Mesendoderm (in vitro differentiated cells): ENCODE data around the gene ZNF219.

Experiments used
- DNase-seq: peaks from one replicate; pipeline ENCODE4 v3.0.0; 2013
- H2AK5ac ChIP-seq: 2 replicates; pipeline ENCODE4 v1.6.1; 2013; ENCODE audit warnings: low read length, inconsistent platforms
- H2BK120ac ChIP-seq: 2 replicates; pipeline ENCODE4 v1.6.1; 2013; ENCODE audit warnings: low read depth, mild to moderate bottlenecking, low read length, moderate library complexity, mixed read lengths
- H2BK15ac ChIP-seq: replicated peaks from 2 replicates; pipeline ENCODE4 v1.6.1; 2013; ENCODE audit warnings: low read depth, mild to moderate bottlenecking, moderate library complexity
- H2BK5ac ChIP-seq: 2 replicates; pipeline ENCODE4 v1.6.1; 2013; ENCODE audit warnings: low read length, inconsistent platforms
- H3K18ac ChIP-seq: 2 replicates; pipeline ENCODE4 v1.6.1; 2013; ENCODE audit warnings: mild to moderate bottlenecking, low read length, mixed read lengths
- H3K23ac ChIP-seq: one replicate; pipeline ENCODE4 v1.6.1; 2013; ENCODE audit warnings: low read length
- H3K27ac ChIP-seq: 2 replicates; pipeline ENCODE4 v1.5.1; 2013; ENCODE audit warnings: low read depth, mild to moderate bottlenecking, inconsistent platforms, low read length, moderate library complexity
- H3K27me3 ChIP-seq: 2 replicates; pipeline ENCODE4 v1.6.1; 2013; ENCODE audit warnings: low read length, control low read depth, mild to moderate bottlenecking, inconsistent platforms; ENCODE audit not compliant: insufficient read depth, poor library complexity
- H3K36me3 ChIP-seq: 2 replicates; pipeline ENCODE4 v1.6.1; 2013; ENCODE audit warnings: low read length, inconsistent platforms; ENCODE audit not compliant: control insufficient read depth, insufficient read depth
- H3K4ac ChIP-seq: one replicate; pipeline ENCODE4 v1.6.1; 2013; ENCODE audit warnings: low read depth, mild to moderate bottlenecking, low read length, moderate library complexity
- H3K4me1 ChIP-seq: 2 replicates; pipeline ENCODE4 v1.6.1; 2013; ENCODE audit warnings: low read depth, low read length, inconsistent platforms; ENCODE audit not compliant: control insufficient read depth
- H3K4me2 ChIP-seq: 2 replicates; pipeline ENCODE4 v1.6.1; 2013; ENCODE audit warnings: low read length
- H3K4me3 ChIP-seq: 2 replicates; pipeline ENCODE4 v1.5.1; 2013; ENCODE audit warnings: mild to moderate bottlenecking, low read length
- H3K56ac ChIP-seq: one replicate; pipeline ENCODE4 v1.6.1; 2013; ENCODE audit warnings: low read length
- H3K79me1 ChIP-seq: 2 replicates; pipeline ENCODE4 v1.6.1; 2013; ENCODE audit warnings: low read length, inconsistent platforms
- H3K79me2 ChIP-seq: 2 replicates; pipeline ENCODE4 v1.6.1; 2013; ENCODE audit warnings: mild to moderate bottlenecking, low read length; ENCODE audit not compliant: control insufficient read depth, insufficient read depth
- H3K9ac ChIP-seq: 2 replicates; pipeline ENCODE4 v1.6.1; 2013; ENCODE audit warnings: low read length, inconsistent platforms
- H4K5ac ChIP-seq: one replicate; pipeline ENCODE4 v1.6.1; 2013; ENCODE audit warnings: low read length
- H4K8ac ChIP-seq: one replicate; pipeline ENCODE4 v1.6.1; 2013; ENCODE audit warnings: low read depth, mild to moderate bottlenecking, control low read depth, low read length, moderate library complexity
- WGBS: extraction: QIAGEN DNeasy Blood & Tissue Kit; methylation state at CpG from one replicate; pipeline ENCODE4 v1.1.7; 2013; ENCODE audit warnings: low lambda C conversion rate, missing lambda C conversion rate; ENCODE audit not compliant: insufficient coverage; ENCODE audit errors: extremely low coverage; 5-methylcytosine and 5-hydroxymethylcytosine counted together

ZNF219 gene

GRCh38 chr14:21058903-21059302 lies 39.6 kb downstream of the ZNF219 start:
- Histone ChIP-seq H3K23ac (no peak overlapping the region), H2BK5ac (no peak overlapping the region), H3K79me1 (no peaks in the 10 kb centered on the region), H3K9ac (no peak overlapping the region), H2BK120ac (no peak overlapping the region), H3K4me2 (no peak overlapping the region), H3K4me3 (no peak overlapping the region), H3K56ac (no peak overlapping the region), H4K5ac (no peak overlapping the region), H3K36me3 (no peaks in the 10 kb centered on the region), H2AK5ac (no peak overlapping the region), H3K18ac (no peak overlapping the region), H3K27me3 (no peaks in the 10 kb centered on the region), H3K79me2 (no peaks in the 10 kb centered on the region), H2BK15ac (no peak overlapping the region), H3K4me1 (peaks cover 2% of the 10 kb centered on the region), H4K8ac (no peak overlapping the region), H3K27ac (no peak overlapping the region), H3K4ac (no peak overlapping the region)
- no CpG with 5 or more reads among the region's 5 CpGs for WGBS
- DNase-seq, result no peak

DNA sequence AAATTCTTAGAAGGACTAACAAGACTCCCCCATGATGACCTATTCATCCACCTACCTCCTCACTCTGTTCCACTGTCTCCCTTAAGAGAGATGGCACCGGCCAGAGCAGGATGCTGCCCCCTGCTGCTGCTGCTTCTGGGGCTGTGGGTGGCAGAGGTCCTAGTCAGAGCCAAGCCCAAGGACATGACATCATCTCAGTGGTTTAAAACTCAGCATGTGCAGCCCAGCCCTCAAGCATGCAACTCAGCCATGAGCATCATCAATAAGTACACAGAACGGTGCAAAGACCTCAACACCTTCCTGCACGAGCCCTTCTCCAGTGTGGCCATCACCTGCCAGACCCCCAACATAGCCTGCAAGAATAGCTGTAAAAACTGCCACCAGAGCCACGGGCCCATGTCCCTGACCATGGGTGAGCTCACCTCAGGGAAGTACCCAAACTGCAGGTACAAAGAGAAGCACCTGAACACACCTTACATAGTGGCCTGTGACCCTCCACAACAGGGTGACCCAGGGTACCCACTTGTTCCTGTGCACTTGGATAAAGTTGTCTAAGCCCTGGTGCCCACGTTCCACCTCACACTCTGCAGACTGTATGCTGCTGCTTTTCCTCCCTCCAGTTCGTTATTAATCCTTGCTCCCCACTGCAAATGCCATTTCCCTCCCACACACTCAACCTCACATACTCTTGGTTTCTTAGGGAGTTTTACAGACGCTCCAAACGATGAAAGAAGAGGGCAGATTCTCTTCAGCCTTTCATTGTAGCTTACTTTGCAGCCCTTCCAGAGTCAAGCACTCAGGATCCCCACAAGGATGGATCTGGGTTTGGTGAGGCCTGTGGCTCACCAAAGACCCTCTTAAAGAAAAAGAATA lies 40.4 kb downstream of the ZNF219 start, which contains the start of gene RNASE8:
RNASE8 (plus strand) TSS at position 20 of the 873 bp plus-strand sequence; CDS start at position 91, 71 bp downstream.
- Histone ChIP-seq H3K18ac (no peak within 1 kb of the TSS), H3K79me2 (no peaks in the 10 kb centered on the region), H4K5ac (no peak within 1 kb of the TSS), H3K79me1 (no peaks in the 10 kb centered on the region), H2BK5ac (no peak within 1 kb of the TSS), H3K27ac (no peak within 1 kb of the TSS), H3K4ac (no peak within 1 kb of the TSS), H3K36me3 (no peaks in the 10 kb centered on the region), H3K27me3 (no peaks in the 10 kb centered on the region), H2BK15ac (no peak within 1 kb of the TSS), H3K4me1 (peaks cover 2% of the 10 kb centered on the region), H3K23ac (no peak within 1 kb of the TSS), H2BK120ac (no peak within 1 kb of the TSS), H3K56ac (no peak within 1 kb of the TSS), H4K8ac (no peak within 1 kb of the TSS), H3K9ac (no peak within 1 kb of the TSS), H2AK5ac (no peak within 1 kb of the TSS), H3K4me2 (no peak within 1 kb of the TSS), H3K4me3 (no peak within 1 kb of the TSS)
- WGBS, result no CpG with 5 or more reads among the region's 8 CpGs
- no peak for DNase-seq

DNA sequence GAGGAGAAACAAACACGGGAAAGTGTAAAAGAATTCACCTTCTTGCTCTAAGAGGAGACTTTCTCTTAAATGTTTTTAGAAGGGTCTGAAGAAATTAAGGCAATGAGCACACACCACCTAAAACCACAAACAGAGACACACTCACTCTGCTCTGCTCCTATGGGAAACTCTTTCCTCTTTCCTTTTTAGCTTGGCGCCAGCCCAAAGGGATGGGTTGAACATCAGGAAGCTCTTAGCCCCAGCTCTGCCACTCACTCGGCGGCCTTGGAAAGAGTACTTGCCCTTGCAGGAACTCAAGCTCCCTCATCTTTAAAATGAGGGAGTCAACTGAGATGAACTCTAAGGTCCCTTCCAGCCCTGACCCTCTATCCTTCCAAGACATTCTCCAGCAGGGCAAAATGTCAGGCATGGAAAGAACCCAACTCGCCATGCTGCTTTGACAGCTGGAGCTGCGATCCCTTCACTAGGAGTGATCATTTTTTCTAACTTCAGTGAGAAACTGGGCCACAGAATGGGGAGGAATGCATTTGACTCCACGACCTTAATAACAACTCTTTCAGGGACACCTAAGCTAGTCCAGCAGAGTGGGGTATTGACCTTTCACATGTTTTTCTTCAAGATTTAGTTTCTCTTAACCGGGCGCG lies 41.8 kb downstream of the ZNF219 start:
- Histone ChIP-seq H2BK120ac (no peak overlapping the region), H3K23ac (no peak overlapping the region), H3K4me1 (peaks cover 2% of the 10 kb centered on the region), H4K8ac (no peak overlapping the region), H3K79me2 (no peaks in the 10 kb centered on the region), H3K9ac (no peak overlapping the region), H3K4me3 (no peak overlapping the region), H3K56ac (no peak overlapping the region), H3K4me2 (no peak overlapping the region), H2BK5ac (no peak overlapping the region), H4K5ac (no peak overlapping the region), H2AK5ac (no peak overlapping the region), H3K4ac (no peak overlapping the region), H3K36me3 (no peaks in the 10 kb centered on the region), H3K18ac (no peak overlapping the region), H3K79me1 (no peaks in the 10 kb centered on the region), H2BK15ac (no peak overlapping the region), H3K27ac (no peak overlapping the region), H3K27me3 (no peaks in the 10 kb centered on the region)
- WGBS, result no CpG with 5 or more reads among the region's 10 CpGs
- DNase-seq, result no peak

- H3K56ac ChIP-seq, result no peak overlapping the region
- no peak overlapping the region for H3K27ac ChIP-seq
- no peak overlapping the region for H2BK120ac ChIP-seq
- DNase-seq, result no peak
- H3K18ac ChIP-seq, result no peak overlapping the region
- H3K27me3 ChIP-seq, result no peaks in the 10 kb centered on the region
- no peak overlapping the region for H3K4me2 ChIP-seq
- H3K4me3 ChIP-seq, result no peak overlapping the region
- no peak overlapping the region for H2BK15ac ChIP-seq
- H2BK5ac ChIP-seq, result no peak overlapping the region
- no peaks in the 10 kb centered on the region for H3K79me1 ChIP-seq
- H3K79me2 ChIP-seq, result no peaks in the 10 kb centered on the region
- H3K9ac ChIP-seq, result no peak overlapping the region
- no peaks in the 10 kb centered on the region for H3K4me1 ChIP-seq
- no peak overlapping the region for H3K4ac ChIP-seq
- no peaks in the 10 kb centered on the region for H3K36me3 ChIP-seq
- no peak overlapping the region for H3K23ac ChIP-seq
- WGBS, result no CpG with 5 or more reads among the region's 5 CpGs
- no peak overlapping the region for H4K5ac ChIP-seq
- no peak overlapping the region for H4K8ac ChIP-seq
- no peak overlapping the region for H2AK5ac ChIP-seq
Measured at GRCh38 chr14:21055432-21056117, 42.9 kb downstream of the ZNF219 start.

DNA sequence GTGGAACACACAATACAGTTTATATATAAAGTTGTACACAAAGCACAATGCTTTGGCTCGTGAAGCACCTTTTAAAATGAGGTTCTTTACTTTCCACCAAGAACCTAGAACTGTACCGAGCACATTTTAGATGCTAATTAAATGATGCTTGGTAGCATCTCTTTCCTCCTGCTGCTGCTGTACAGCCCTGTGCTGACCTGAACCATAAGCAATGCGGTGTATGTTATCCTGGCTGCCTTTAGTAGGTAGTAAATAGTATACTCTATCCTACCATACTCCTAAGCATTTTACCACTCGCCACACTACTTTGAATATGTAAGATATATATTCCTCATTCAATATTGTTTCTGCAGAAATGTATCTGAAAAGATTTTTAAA lies 43.7 kb downstream of the ZNF219 start:
- no CpG with 5 or more reads among the region's 4 CpGs for WGBS
- no peaks in the 10 kb centered on the region for H3K36me3 ChIP-seq
- H3K27me3 ChIP-seq, result no peaks in the 10 kb centered on the region
- no peak overlapping the region for H3K18ac ChIP-seq
- no peak overlapping the region for H3K27ac ChIP-seq
- DNase-seq, result no peak
- H3K4me2 ChIP-seq, result no peak overlapping the region
- no peak overlapping the region for H3K56ac ChIP-seq
- H3K79me2 ChIP-seq, result no peaks in the 10 kb centered on the region
- no peak overlapping the region for H2BK15ac ChIP-seq
- no peak overlapping the region for H2BK5ac ChIP-seq
- no peak overlapping the region for H4K5ac ChIP-seq
- H3K4me1 ChIP-seq, result no peaks in the 10 kb centered on the region
- no peak overlapping the region for H4K8ac ChIP-seq
- H3K4ac ChIP-seq, result no peak overlapping the region
- no peak overlapping the region for H3K4me3 ChIP-seq
- no peak overlapping the region for H3K23ac ChIP-seq
- no peaks in the 10 kb centered on the region for H3K79me1 ChIP-seq
- no peak overlapping the region for H3K9ac ChIP-seq
- no peak overlapping the region for H2BK120ac ChIP-seq
- H2AK5ac ChIP-seq, result no peak overlapping the region
